Stimulated activated CD4-positive, alpha-beta T cell treated with anti-CD3 and anti-CD28 coated beads, Interleukin-4, amount 100 ng/mL, for 1 hour (primary cell): ENCODE data around the gene TMEM223.
"Not testable (repeated sequence)": the region's sequence is repeated elsewhere in the genome, so short reads cannot be mapped to it uniquely, and the experiment has no call there.

Experiments
- DNase-seq: peaks from one replicate; pipeline ENCODE4 v3.0.0-alpha.2; 2020

Gene TMEM223

DNA sequence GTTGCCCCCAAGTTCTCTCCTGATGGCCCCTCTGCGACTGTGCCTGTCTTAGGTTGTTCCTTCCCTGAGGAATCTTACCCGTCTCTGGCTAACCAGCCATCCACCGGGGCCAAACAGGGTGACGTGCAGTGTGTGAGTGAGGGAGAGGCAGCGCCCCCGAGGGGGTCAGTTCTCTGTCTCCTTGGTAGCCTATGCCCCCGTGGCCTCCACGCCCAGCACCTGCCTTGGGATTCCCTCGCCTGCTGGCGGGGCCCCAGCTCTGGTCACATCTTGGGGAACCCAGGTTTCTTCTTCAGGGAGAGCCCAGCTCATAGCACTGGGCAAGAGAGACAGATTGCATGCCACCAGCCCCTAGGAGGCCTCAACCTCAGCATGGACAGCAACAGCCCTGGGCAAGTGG, 7.7 kb upstream of the TMEM223 start:
- no peak for DNase-seq

DNA sequence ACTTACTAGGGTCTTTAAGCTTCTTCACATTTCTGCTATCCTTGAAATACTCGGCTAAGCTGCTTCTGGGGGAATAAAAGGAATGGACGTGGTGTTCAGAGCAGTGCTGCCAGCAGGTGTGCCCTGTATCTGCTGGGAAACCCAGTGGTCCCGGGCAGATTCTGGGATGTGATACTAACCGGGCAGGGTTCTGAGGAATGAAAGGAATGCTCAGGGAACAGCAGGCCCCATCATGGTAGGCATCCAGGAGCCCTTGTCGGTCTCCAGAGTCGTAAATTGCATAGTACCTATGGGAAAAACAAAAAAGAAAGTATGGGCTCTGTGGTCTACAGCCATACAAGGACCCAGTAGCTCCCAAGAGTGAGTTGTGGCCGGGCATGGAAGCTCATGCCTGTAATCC, 4.5 kb upstream of the TMEM223 start:
- no peak for DNase-seq

DNA sequence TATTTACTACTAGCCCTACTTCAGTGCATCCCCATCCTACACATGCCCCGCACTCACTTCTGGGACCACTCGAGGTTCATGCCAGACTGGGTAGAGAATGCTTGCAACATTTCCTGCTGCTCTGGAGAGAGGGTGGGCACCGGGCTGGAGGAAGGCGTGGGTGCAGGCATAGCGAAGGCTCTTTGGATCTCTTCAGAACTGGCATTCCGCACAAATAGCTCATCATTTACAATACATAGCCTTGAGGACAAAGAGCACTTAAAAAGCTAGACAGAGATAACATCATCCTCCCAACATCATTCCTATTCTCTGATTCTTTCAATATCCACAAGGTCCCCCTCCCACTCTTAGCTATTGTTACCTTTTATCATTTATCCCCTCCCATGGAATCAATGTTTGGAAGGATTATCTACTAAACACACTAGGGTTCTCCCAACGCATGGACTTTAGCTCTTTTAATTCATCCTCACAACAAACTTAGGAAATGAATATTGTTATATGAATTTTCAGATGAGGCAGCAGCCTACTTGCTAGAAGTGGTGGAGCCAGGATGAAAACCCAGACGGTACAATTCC, 2.5 kb upstream of the TMEM223 start:
- no peak for DNase-seq

DNA sequence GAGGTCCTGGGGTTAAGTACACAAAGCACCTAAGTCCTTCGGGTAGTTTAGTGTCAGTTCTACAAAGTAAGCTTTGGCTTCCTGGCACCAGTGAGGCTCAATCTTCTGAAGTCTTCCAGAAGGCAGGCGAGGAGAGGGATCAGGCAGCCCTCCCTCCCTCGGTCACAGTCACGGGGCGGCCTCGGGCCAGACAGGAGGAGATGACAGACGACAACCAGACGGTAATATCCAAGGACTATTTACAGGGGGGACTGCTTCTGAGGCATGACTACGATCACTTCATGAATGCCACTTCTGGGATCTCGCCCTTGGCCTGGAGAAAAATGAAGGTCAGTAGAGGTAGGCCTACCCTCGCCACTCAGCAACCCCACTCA, 383 bp upstream of the TMEM223 start:
- DNase-seq: no peak

DNA sequence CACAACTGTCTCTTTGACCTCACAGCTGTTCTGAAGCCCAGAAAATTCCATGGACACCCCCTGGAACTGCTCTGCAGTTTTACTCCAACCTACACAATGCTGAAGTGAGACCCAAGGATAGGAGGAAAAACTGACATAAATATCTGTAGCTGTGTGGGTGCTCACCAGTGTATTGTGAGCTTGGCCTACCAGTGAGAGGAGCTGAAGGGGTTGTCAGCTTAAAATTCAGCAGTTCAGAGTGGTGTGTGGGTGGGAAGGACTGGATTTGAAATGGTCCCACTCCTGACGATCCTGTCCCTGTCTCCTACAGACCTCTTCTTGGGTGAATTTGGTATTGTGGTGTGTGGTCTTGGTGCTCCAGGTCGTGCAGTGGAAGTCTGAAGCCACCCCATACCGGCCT, 2.2 kb downstream of the TMEM223 start:
- no peak for DNase-seq

DNA sequence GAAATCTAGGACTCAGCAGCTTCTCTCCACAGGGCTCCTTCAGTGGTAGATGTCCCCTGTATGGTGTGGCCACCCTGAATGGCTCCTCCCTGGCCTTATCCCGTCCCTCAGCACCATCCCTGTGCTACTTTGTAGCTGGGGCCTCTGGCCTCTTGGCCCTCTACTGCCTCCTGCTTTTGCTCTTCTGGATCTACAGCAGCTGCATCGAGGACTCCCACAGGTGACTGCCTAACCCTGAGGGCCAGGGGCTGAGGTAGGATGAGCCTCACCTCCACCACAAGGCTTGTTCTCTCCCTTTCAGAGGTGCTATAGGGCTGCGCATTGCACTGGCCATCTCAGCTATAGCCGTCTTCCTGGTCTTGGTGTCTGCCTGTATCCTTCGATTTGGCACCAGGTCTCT, 2.8 kb downstream of the TMEM223 start:
- DNase-seq: no peak

DNA sequence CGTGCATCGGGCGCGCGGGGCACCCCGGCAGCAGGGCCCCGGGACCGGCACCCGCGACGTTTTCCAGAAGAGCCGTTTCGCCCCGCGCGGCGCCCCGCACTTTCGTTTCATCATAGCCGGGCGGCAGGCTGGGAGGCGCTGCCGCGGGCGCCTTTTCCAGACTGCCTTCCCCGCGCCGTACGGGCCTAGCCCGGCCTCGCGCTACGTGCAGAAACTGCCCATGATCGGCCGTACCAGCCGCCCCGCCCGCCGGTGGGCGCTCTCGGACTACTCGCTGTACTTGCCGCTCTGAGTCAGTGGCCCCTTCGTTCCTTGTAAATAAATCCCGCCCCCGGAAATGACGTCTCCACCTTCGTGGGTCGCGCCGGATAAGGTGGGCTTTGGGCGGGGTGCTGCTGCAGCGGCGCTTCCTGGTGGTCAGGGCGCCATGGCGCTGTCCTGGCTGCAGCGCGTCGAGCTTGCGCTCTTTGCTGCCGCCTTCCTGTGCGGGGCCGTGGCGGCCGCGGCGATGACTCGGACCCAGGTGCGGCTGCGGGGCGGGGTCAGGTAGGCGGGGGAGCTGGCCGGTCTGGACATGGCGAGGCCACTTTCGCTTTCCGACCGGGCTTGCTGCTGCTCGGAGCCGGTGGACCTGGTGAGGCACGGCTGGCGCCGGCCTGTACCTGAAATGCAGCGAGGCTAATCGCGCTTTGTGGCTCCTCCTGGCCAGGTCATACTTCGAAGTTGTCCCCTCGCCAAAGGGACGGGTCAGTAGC, 4.6 kb downstream of the TMEM223 start, which contains the start of gene TMEM179B:
TSS of gene TMEM179B (plus strand) at position 398 of the 755 bp plus-strand sequence. CDS start at position 428, 30 bp downstream.
- DNase-seq: peak; percentile 97

DNA sequence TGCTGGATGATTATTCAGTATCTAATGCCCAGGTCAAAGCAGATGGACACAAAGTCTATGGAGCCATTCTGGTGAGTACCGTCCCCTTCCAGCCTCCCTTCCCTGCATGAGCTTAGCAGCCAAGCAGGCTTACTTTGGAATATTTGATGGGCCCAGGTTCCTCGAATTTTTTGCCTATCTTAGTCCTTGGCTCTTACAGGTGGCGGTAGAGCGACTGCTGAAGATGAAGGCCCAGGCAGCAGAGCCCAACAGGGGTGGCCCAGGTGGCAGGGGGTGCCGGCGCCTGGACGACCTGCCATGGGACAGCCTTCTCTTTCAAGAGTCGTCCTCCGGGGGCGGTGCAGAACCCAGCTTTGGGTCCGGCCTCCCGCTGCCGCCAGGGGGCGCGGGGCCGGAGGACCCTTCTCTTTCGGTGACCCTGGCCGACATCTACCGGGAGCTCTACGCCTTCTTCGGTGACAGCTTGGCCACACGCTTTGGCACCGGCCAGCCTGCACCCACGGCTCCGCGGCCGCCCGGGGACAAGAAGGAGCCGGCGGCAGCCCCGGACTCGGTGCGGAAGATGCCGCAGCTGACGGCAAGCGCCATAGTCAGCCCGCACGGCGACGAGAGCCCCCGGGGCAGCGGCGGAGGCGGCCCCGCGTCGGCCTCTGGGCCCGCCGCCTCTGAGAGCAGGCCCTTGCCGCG, 5.3 kb downstream of the TMEM223 start:
- peak; percentile 82 for DNase-seq

DNA sequence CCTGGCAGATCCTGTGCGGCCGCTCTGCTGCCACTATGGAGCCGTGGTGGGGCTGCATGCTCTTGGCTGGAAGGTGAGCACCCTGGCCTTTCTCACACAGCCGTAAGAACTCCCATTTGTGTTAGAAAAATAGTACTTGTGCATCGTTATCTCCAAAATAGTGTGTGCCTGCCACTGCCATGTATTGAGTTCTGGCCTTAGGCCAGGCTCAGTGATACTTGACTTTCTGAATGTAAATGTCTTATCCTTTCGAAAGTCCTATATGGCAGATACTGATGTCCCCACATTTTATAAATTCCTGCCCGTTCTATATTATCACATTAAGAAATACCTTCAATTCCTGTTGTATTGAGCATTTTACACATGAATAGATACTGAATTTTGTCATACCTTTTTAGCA, 9.1 kb downstream of the TMEM223 start:
- no peak for DNase-seq

DNA sequence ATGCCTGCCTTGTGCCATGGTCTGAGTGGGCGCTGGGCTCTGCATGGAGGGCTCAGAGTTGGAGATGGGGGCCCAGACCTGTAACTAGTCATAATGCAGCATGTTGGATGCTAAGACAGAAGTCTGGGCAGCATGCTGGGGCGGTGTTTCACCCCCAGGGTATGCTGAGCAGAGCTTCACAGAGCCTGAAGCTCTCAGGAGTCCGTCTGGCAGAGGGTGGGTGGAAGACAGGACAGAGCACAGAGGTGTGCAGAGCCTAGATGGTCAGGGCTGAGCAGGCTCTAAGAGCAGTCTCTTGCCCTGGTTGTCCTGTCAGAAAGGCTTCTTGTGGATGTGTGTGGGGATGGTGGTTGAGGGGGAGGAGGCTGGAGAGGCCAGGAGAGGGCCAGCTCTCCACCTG, 13.4 kb downstream of the TMEM223 start:
- DNase-seq: no peak

DNA sequence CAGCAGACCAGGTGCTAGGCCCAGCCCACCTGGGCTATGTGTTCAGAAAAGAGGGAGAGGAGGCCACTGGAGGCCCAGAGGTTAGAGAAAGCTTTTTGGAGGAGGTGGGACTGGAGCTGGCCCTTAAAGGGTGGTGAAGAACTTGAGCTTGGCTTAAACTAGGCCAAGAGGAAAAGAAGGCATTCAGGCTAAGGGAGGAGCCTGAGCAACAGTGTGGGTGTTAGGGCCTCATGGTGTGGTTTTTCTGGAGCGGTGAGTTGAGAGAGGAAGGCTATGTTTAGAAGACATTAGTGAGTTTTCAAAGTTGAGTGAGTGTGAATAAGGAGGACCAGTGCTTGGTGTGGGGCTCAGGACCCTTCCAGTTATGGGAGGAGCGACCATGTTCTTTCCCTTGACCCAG, 14.4 kb downstream of the TMEM223 start:
- no peak for DNase-seq

DNA sequence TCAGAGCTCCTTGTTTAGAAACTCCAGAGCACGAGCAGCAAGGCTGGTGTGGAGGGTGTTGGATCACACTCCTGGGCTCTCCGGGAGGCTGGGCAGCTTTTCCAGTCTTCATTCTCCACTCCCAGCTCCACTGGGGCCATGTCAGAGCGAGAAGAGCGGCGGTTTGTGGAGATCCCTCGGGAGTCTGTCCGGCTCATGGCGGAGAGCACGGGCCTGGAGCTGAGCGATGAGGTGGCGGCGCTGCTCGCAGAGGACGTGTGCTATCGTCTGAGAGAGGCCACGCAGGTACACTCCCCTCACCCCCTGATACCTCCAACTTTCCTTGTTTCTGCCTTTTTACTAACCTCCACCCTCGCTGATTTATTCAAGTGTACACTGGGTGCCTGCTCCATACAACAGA, 16.2 kb downstream of the TMEM223 start:
- DNase-seq: no peak

DNA sequence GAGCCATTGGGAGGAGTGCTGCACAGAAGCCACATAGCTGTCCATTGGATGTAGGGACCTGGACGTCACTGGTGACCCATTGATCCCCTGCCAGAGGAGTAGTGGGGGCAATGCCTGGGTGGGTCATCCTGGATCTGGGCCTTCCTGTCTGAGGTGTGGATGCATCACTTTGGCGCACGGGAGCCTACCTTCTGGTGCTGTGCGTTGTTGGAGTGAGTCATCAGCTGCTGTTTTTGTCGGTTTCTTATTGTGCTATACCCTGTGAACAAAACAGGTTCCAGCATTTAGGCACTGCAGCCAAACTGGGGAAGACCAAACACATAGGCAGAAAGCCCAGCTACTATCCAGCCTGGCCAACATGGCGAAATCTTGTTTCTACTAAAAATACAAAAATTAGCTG, 17.4 kb downstream of the TMEM223 start:
- DNase-seq: no peak

DNA sequence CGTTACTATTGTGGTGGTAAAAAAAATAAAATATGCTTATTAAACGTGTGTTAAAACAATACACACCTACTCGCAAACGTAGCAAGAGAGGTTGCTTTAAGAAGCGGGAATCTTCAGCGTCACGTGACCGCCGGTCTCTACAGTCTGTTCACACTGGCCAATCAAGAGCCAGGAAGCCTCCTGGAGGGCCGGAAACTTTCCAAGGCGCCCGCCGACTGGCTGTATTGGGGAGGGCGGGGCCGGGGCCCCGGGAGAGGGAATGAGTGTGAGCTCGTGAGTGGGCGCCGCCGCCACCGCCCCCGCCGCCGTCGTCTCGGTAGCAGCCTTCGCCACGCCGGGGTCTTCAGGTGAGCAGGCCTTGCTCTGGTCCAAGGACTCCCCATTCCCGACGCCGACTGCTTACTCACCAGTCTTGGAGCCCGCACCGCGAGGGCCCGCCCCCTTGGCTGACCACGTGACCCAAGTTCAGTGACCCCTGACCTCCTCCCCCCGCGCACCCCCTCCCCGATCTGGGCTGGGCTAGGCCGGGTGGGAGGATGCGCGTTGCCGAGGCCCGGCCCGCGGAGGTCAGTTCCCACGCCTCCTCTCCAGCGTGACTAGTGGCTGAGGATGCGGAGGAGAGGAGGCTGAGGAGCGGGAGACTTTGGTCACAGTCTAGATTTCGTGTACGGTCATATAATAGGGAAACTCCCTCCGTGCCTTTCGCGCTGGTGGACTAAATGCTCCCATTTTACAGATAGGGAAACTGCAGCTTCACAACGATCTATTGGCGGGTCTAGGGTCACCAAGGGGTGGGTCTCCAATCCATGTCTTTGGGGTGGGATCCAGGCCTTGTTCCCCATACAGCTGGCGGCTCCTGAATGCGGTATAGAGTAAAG, 20.4 kb downstream of the TMEM223 start, which contains the start of gene TAF6L:
TSS of gene TAF6L (plus strand) at position 253 of the 878 bp plus-strand sequence. CDS start 4,388 bp downstream, outside the sequence.
- peak; percentile 91 for DNase-seq

DNA sequence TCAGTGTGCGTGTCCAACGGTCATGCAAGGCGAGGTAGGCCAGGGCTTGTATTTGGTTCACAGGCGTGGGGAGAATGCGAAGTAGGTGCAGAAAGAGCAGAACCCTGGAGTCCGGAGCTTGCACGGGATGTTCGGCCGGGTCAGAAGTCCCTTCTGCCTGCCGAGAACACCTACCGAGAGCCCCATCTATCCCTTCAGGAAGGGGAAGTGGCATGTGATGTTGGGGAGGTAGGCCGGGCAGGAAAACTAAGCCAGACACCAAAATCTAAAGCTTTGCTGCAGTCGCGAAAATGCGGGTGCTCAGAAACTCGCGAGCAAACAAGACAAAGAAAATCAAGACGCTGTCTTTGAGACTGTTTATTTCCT, 21.0 kb downstream of the TMEM223 start:
- no peak for DNase-seq

DNA sequence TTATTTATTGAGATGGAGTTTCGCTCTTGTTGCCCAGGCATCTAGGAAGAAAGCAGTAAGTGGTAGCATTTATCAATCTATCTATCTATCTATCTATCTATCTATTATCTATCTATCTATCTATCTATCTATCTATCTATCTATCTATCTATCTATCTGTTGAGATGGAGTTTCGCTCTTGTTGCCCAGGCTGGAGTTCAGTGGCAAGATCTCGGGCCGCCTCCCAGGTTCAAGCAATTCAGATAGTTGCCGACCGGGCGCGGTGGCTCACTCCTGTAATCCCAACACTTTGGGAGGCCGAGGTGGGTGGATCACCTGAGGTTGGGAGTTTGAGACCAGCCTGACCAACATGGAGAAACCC, 31.0 kb downstream of the TMEM223 start:
- not testable (repeated sequence) for DNase-seq

DNA sequence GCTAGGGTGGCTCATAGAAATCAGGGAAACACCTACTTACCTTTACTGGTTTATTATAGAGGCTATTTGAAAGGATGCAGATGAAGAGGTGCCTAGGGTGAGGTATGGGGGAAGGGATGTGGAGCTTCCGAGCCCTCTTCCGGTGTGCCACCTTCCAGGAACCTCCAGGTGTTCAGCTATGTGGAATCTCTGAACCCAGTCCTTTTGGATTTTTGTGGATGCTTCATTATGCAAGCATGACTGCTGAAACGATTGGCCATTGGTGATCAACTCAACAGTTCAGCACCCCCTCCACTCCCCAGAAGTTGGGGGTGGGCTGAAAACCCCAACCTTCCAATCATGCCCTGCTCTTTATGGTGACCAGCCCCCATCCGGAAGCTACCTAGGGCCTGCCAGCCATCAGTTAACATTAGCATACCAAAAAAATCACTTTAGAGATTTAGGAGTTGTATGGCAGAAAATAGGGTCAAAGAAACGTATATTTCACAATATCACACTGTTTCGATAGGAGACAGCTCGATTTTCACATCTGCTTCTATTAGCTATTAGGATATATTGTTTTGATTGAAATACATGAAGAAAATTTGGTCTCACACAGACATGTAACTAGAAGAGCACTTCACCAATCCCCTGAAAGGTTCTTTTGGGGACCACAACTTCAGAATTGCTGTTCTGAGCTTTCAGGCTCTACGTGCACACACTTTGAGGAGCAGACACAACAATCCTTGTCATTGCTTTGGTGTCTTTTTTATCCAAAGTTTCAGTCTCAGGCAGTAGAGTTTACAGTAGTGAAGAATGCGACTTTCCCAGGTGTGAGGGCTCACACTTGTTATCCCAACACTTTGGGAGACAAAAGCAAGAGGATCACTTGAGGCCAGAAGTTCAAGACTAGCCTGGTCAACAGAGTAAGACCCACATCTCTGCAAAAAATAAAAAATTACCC, 33.7 kb downstream of the TMEM223 start:
- DNase-seq: no peak

DNA sequence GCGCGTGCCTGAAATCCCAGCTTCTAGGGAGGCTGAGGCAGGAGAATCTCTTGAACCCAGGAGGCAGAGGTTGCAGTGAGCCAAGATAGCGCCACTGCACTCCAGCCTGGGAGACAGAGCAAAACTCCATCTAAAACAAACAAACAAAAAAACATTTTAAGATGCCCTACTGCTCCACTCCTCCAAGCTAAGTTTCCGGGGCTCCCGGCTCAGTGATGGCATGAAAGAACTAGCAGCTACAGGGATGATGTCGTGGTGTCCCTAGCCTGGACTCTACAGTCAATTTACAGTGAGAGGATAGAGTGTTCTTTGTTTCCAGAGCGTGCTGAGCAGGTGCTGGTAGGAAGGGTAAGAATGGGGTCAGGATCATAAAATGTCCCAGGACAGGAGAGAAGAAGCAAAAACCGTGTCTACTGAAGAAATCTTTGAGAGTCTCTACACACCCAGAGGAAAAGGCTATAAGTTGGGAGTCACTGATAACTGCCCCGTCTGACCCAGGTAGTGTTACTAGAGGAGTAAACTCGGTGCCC, 36.7 kb downstream of the TMEM223 start:
- no peak for DNase-seq

DNA sequence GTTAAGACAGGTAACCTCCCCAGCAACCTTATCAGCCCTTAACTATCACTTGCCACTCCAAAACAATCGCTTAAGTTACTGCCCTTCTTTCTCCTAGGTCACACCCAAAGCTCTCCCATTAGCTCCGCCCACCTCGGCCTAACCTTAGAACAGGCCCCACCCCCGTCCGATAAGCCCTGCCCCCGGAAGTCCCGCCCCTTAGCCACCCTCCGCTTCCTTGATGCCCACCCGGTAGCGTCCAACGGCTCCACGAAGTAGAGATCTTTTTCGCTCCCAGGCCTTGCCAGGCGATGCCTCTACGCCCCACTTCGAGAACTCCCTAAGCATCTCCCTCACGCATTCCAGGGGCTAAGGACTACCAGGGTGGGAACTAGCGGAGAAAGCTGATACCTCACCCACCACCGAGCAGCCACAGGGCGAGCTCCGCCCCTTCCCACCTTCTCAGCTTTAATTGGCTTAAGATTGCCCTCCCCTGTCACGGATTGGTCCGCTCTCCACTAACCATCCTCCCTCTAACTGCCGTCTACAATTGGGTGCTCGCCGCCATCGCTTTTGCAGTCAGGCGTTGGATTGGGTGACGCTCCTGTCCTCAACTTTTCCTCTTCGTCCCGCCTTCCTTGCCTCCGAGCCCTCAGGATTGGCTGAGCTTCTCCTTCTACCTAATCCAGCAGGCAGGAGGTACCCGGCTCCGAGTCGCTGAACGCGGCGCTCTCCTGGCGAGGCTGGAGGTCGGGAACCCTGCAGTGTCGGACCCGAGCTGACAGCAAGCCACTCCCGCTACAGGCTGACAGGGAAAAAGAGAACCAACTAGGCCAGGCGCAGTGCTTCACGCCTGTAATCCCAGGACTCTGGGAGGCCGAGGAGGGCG, 37.8 kb downstream of the TMEM223 start, which contains the start of gene ZBTB3:
TSS of gene ZBTB3 (minus strand) at position 425 of the 868 bp plus-strand sequence. CDS start 496 bp downstream, outside the sequence.
- peak; percentile 94 for DNase-seq

DNA sequence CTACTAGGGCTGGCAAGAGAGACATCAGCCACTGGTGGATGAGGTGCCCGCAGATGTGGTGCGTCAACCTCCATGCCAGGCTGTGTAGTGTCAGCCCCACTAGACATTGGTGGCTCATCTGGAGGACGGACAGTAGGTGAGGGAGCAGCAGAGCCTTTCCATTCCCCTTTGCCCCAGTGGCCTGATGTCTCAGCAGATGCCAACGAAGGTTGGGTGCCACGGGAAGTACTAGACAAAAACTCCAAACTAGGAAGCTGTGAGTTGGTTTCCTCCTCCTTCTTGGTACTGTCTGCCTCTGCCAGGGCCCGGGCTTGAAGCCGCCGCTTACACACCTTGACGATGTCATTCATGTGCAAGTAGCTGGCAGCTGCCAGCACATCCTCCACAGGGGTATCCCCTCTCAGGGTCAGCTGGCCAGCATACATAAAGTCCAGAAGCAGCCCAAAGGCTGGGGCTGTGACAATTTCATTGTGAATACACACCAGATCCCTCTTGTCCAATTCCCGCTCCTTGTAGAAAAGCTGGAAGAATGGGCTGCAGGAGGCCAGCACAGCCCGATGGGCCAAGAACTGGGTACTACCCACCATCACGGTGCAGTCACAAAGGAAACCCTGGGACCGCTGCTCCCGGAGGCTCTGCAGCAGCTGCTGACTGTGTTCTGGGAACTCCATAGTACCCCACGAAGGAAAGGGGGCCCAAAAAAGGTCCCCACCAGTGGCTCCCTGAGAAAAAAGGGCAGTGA, 38.6 kb downstream of the TMEM223 start:
- DNase-seq: no peak
